Prostate gland (tissue), 2 donors: ENCODE measurements around the gene ARFRP1.

ENCODE experiments used
- CTCF ChIP-seq, 4 experiments: fragments of 200-600 bp in 2 of 4; fragments of 450-650 bp in 2 of 4; sonication (generic) in 2 of 4; IDR thresholded peaks; 1 replicate in 3 of 4; 2 replicates in 1 of 4; pipeline ENCODE4 v1.5.1; 2016 to 2019; ENCODE audit warnings: antibody characterized with exemption in 4 of 4, mild to moderate bottlenecking in 2 of 4, moderate library complexity in 2 of 4
- POLR2A ChIP-seq: fragments of 450-650 bp; IDR thresholded peaks from one replicate; pipeline ENCODE4 v1.6.1; 2016; ENCODE audit warnings: antibody characterized with exemption, mild to moderate bottlenecking

GRCh38 chr20:63652192-63652980 lies 55.4 kb downstream of the ARFRP1 start:
- TF ChIP-seq CTCF (IDR thresholded peaks at IDR 0.05) (no peak), POLR2A (no peak)
